ENCODE results near the gene C1orf21. TPM values are rescaled to one million over a fixed set of nuclear protein-coding genes. Genes with fewer than 3 reads are reported as not detected.

Gene C1orf21
- total and polyA plus RNA-seq, 2 donors (not counting 1 experiment from before 2014, with no cell fraction given), result 53.0 to 95.4 TPM

DNA sequence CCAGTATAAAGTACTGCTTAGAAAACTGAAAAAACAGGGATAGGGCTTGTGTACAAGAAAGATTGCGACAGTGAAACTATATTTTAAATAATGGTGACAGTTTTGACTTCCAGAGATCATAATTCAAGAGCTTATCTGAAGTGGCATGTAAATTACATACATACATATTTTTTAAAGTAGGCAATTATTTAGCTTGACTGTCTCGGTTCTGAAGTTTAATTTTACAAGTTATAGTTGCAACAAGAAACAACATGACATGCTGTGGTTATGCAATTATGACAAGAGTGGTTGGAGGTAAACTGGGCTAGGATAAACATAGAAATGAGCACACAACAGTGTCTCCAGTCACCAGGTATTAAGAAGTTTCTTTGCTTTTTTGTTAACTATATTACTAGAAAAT, 4.1 kb downstream of the C1orf21 start:
- TF ChIP-seq, protein P1, sequence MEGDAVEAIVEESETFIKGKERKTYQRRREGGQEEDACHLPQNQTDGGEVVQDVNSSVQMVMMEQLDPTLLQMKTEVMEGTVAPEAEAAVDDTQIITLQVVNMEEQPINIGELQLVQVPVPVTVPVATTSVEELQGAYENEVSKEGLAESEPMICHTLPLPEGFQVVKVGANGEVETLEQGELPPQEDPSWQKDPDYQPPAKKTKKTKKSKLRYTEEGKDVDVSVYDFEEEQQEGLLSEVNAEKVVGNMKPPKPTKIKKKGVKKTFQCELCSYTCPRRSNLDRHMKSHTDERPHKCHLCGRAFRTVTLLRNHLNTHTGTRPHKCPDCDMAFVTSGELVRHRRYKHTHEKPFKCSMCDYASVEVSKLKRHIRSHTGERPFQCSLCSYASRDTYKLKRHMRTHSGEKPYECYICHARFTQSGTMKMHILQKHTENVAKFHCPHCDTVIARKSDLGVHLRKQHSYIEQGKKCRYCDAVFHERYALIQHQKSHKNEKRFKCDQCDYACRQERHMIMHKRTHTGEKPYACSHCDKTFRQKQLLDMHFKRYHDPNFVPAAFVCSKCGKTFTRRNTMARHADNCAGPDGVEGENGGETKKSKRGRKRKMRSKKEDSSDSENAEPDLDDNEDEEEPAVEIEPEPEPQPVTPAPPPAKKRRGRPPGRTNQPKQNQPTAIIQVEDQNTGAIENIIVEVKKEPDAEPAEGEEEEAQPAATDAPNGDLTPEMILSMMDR (conservative IDR thresholded peaks at IDR 0.05 in 1 of 2, IDR thresholded peaks at IDR 0.05 in 1 of 2; ENCODE audit: low read depth in 1 of 2, low read length in 2 of 2), result no peak
- TF ChIP-seq EZH2 (IDR thresholded peaks at IDR 0.05; ENCODE audit: low read length, missing control alignments), result no peak
- H3K4me1 ChIP-seq (ENCODE audit: control insufficient read depth, extremely low read depth, insufficient read depth, low read length), result peaks cover 2% of the 10 kb centered on the region
- no peak overlapping the region for H3K4me3 ChIP-seq (replicated peaks in 1 of 4; ENCODE audit: control extremely low read depth in 1 of 4, insufficient read depth in 1 of 4, low read depth in 3 of 4, low read length in 4 of 4)
- no peaks in the 10 kb centered on the region for H3K9me3 ChIP-seq (ENCODE audit: control insufficient read depth, insufficient read depth, low read depth, low read length)
- peak in 1 of 2 donors; percentile 23 for DNase-seq (ENCODE audit: low read depth in 2 of 2)
- no peaks in the 10 kb centered on the region for H3K36me3 ChIP-seq (ENCODE audit: control insufficient read depth, insufficient read depth, low read length)
- H3K4me2 ChIP-seq (ENCODE audit: extremely low read depth, insufficient read depth, low read length), result peak overlapping the region; percentile 37
- no peaks in the 10 kb centered on the region for H4K20me1 ChIP-seq (ENCODE audit: control insufficient read depth, extremely low read depth, insufficient read depth, low read length)
- H3K27me3 ChIP-seq (ENCODE audit: control insufficient read depth, insufficient read depth, low read length), result no peaks in the 10 kb centered on the region
- H3K79me2 ChIP-seq (ENCODE audit: control insufficient read depth, insufficient read depth, low read length), result peaks cover 63% of the 10 kb centered on the region
- no peak overlapping the region for H3K9ac ChIP-seq (ENCODE audit: insufficient read depth, low read length)
- H3K27ac ChIP-seq (ENCODE audit: insufficient read depth, low read length), result no peak overlapping the region
- no peak overlapping the region for H2AFZ ChIP-seq (ENCODE audit: low read length)

DNA sequence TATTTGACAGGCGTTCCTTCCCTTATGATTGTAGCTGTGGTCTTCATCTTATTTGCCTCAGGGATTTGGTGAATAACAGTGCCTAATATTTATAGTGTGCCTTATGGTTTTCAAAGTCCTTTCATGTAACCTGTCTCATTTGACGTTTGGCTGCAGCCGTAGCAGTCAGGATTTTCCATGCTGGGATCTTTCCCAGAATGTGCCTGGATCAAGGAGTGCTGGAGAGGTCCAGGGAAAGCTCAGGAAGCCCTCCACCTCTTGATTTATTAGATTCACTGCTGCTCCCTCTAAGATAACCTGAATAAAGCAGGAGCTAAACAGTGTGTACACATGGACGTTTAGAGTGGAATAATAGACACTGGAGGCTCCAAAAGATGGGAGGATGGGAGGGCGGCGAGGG, 5.2 kb downstream of the C1orf21 start:
- no peaks in the 10 kb centered on the region for H4K20me1 ChIP-seq (ENCODE audit: control insufficient read depth, extremely low read depth, insufficient read depth, low read length)
- H3K36me3 ChIP-seq (ENCODE audit: control insufficient read depth, insufficient read depth, low read length), result no peaks in the 10 kb centered on the region
- H2AFZ ChIP-seq (ENCODE audit: low read length), result no peak overlapping the region
- peaks cover 73% of the 10 kb centered on the region for H3K79me2 ChIP-seq (ENCODE audit: control insufficient read depth, insufficient read depth, low read length)
- TF ChIP-seq, protein P1 (conservative IDR thresholded peaks at IDR 0.05 in 1 of 2, IDR thresholded peaks at IDR 0.05 in 1 of 2; ENCODE audit: low read depth in 1 of 2, low read length in 2 of 2), result no peak
- TF ChIP-seq EZH2 (IDR thresholded peaks at IDR 0.05; ENCODE audit: low read length, missing control alignments), result no peak
- no peaks in the 10 kb centered on the region for H3K9me3 ChIP-seq (ENCODE audit: control insufficient read depth, insufficient read depth, low read depth, low read length)
- H3K9ac ChIP-seq (ENCODE audit: insufficient read depth, low read length), result no peak overlapping the region
- H3K27me3 ChIP-seq (ENCODE audit: control insufficient read depth, insufficient read depth, low read length), result no peaks in the 10 kb centered on the region
- no peak overlapping the region for H3K27ac ChIP-seq (ENCODE audit: insufficient read depth, low read length)
- no peak for DNase-seq (ENCODE audit: low read depth in 2 of 2)
- peaks cover 2% of the 10 kb centered on the region for H3K4me1 ChIP-seq (ENCODE audit: control insufficient read depth, extremely low read depth, insufficient read depth, low read length)
- H3K4me2 ChIP-seq (ENCODE audit: extremely low read depth, insufficient read depth, low read length), result no peak overlapping the region
- H3K4me3 ChIP-seq (replicated peaks in 1 of 4; ENCODE audit: control extremely low read depth in 1 of 4, insufficient read depth in 1 of 4, low read depth in 3 of 4, low read length in 4 of 4), result no peak overlapping the region

DNA sequence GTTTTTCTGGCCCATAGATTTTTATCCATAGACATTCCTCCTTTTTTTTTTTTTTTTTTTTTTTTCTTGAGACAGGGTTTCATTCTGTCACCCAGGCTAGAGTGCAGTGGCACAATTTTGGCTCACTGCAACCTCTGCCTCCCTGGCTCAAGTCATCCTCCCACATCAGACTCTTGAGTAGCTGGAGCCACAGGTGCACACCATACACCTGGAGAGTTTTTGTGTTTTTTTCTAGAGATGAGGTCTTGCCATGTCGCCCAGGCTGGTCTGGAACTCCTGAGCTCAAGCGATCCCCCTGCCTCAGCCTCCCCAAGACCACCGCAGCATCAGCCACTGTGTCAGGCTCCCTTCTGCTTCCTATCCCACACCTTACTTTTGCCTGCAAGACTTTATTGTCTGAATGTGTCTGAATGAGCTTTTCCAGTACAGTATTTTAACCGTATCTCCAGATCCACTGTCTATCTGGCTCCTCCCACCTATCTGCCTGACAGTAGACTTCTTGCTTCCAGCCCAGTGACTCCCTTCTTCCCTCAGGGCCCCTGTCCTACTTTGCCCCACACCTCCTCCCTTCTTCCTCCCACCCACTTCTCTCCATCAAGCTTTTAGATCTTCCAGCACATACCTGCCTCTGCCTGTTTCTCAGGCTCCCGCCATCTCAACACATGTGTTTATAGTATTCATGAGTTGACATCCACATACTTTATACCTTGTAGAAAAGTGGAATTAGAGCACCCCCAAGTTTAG, 6.1 kb downstream of the C1orf21 start:
- H3K4me1 ChIP-seq (ENCODE audit: control insufficient read depth, extremely low read depth, insufficient read depth, low read length), result peaks cover 2% of the 10 kb centered on the region
- H4K20me1 ChIP-seq (ENCODE audit: control insufficient read depth, extremely low read depth, insufficient read depth, low read length), result no peaks in the 10 kb centered on the region
- no peak overlapping the region for H3K4me2 ChIP-seq (ENCODE audit: extremely low read depth, insufficient read depth, low read length)
- no peak overlapping the region for H3K9ac ChIP-seq (ENCODE audit: insufficient read depth, low read length)
- H3K79me2 ChIP-seq (ENCODE audit: control insufficient read depth, insufficient read depth, low read length), result peaks cover 73% of the 10 kb centered on the region
- H3K4me3 ChIP-seq (replicated peaks in 1 of 4; ENCODE audit: control extremely low read depth in 1 of 4, insufficient read depth in 1 of 4, low read depth in 3 of 4, low read length in 4 of 4), result no peak overlapping the region
- H2AFZ ChIP-seq (ENCODE audit: low read length), result no peak overlapping the region
- H3K27me3 ChIP-seq (ENCODE audit: control insufficient read depth, insufficient read depth, low read length), result no peaks in the 10 kb centered on the region
- H3K36me3 ChIP-seq (ENCODE audit: control insufficient read depth, insufficient read depth, low read length), result no peaks in the 10 kb centered on the region
- TF ChIP-seq EZH2 (IDR thresholded peaks at IDR 0.05; ENCODE audit: low read length, missing control alignments), result no peak
- TF ChIP-seq, protein P1 (conservative IDR thresholded peaks at IDR 0.05 in 1 of 2, IDR thresholded peaks at IDR 0.05 in 1 of 2; ENCODE audit: low read depth in 1 of 2, low read length in 2 of 2), result no peak
- H3K27ac ChIP-seq (ENCODE audit: insufficient read depth, low read length), result no peak overlapping the region
- H3K9me3 ChIP-seq (ENCODE audit: control insufficient read depth, insufficient read depth, low read depth, low read length), result no peaks in the 10 kb centered on the region
- DNase-seq (ENCODE audit: low read depth in 2 of 2), result no peak

All from fibroblast of lung (primary cell).